Activated CD8-positive, alpha-beta memory T cell treated with anti-CD3 and anti-CD28 coated beads for 24 hours (primary cell): ENCODE data around the gene TMEM141.
"Not testable (repeated sequence)": the region's sequence is repeated elsewhere in the genome, so short reads cannot be mapped to it uniquely, and the experiment has no call there.

Experiments
- DNase-seq: peaks from one replicate; pipeline ENCODE4 v3.0.0-alpha.2; 2020

Gene TMEM141

GRCh38 chr9:136835932-136836904, 45.1 kb downstream of the TMEM141 start:
- DNase-seq, result no peak

- no peak for DNase-seq
Measured at GRCh38 chr9:136837146-136837855, 46.2 kb downstream of the TMEM141 start.

DNA sequence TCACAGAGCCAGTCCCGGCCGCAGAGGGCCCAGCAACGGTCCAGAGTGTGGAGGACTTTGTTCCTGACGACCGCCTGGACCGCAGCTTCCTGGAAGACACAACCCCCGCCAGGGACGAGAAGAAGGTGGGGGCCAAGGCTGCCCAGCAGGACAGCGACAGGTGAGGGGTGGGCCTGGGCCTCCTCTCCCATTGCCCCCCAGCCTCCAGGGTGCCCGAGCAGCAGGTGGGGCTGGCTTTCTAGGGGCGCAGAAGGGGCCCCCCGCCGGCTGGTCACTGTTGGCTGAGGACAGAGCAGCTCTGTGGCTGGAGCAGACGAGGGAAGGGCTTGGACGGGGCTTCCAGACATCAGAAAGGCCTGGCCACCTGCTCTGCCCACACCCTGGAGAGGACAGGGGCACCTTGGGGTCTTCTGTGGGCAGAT, 46.7 kb downstream of the TMEM141 start:
- not testable (repeated sequence) for DNase-seq

DNA sequence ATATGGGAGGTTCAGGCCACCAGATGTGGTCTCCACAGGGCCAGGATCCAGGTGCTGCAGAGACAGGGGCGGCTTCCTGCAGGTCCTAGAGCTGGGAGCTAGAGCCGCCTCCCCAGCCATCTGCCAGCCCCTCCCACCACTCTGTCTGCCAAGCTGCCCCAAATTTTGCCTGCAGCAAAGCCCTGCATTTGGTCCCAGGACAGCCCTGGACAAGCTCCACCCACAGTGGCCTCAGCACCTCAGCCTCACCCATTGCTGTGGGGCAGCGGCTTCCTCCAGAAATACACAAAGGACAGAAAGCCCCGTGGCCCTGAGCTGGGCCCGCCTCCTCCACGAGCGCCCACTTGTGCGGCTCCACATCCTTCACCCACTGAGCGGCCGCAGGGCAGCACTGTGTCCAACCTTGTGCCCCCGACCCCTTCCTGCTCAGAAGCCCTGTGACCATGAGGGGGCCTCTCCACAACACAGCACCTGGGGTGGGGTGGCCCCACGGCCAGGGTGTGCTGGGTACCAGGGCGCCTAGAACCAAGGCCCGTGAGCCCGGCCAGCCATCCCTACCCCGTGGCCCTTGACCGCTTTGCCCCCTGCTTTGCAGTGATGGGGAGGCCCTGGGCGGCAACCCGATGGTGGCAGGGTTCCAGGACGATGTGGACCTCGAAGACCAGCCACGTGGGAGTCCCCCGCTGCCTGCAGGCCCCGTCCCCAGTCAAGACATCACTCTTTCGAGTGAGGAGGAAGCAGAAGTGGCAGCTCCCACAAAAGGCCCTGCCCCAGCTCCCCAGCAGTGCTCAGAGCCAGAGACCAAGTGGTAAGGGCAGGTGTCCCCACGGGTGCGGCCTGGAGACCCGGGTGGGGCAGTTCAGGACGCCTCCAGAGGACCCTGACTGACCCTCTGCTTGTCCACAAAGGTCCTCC, 47.4 kb downstream of the TMEM141 start:
- DNase-seq, result no peak

GRCh38 chr9:136839229-136840139, 48.3 kb downstream of the TMEM141 start:
- no peak for DNase-seq

GRCh38 chr9:136840140-136840876, 49.2 kb downstream of the TMEM141 start:
- no peak for DNase-seq

- no peak for DNase-seq
Measured at GRCh38 chr9:136840877-136841645, 49.9 kb downstream of the TMEM141 start.

DNA sequence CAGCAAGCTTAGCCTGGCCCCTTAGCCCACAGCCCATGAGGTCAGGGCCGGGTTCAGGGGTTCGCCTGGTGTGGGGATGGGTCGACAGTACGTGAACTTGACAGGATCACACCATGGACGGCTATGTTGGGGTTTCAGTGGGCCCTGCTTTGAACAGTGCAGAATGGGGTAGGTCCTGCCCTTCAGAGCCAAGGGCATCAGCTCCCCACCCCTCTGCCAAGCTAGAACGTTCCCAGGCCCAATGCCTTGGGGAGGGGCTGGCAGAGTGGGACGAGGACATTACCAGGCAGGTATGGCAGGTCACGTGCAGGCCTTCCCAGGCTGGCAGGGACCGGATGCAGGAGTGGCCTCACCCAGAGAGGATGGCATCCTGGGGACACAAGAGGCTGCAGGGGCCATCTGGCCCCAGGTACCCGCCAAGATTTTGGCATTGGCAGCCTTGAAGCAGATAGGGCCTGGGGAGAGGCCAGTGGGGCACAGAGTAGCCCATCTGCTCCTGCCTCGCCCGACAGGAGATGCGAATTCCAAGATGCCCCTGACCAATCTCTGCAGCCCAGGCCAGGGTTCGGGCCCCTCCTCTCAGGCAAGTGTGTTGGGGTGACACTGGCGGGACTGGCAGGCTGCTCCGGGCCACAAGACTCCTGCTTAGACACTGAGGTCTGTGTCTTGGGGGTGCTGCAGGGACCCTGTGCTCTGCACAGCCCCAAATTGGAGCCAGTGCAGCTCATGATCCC, 50.7 kb downstream of the TMEM141 start:
- DNase-seq, result not testable (repeated sequence)

DNA sequence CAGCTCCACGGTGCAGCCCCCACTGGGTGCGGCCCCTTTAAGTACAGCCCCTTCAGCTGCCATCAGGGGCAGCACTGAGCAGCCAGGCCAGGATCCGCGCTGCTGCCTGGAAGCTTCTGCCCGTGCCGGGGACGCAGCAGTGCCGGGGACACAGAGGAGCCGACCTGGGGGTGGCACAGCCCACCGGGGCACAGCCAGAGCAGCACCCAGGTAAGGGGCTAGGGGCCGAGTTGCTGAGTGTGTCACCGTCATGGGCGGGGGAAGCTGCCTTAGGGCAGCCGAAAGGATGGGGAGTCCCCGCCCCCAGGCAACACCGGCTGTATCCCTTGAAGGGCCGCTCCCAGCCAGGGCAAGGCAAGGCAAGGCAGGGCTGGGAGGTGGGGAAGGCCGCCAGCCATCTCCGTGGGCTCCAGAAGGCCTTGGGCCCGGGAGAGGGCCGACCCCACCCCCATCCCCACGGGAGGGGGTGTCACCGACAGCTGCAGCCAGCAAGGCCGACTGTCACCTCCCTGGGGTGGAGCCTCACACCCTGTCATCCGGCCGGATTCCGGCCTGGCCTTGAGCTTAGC, 51.3 kb downstream of the TMEM141 start, which contains the start of gene AJM1:
AJM1 (plus strand) TSS at position 99 of the 569 bp plus-strand sequence. CDS start 1,937 bp downstream, outside the sequence.
- peak; percentile 94 for DNase-seq
